GM12878 (cell line): Measurements from ENCODE around the gene SLC27A5.

Experiments
- CBFB ChIP-seq: IDR thresholded peaks from 2 replicates; pipeline ENCODE4 v1.6.1; 2016; ENCODE audit warnings: antibody characterized with exemption, low read depth
- EP300 ChIP-seq, 2 experiments: fragments of 150-350 bp in 1 of 2; IDR thresholded peaks; 2 replicates each; pipeline ENCODE4 v1.6.1; 2011 to 2012; ENCODE audit warnings: low read depth in 2 of 2, low read length in 2 of 2, borderline replicate concordance in 1 of 2, improper control_type of control experiment in 1 of 2, inconsistent platforms in 1 of 2; ENCODE audit not compliant: control insufficient read depth in 1 of 2
- MTA3 ChIP-seq: IDR thresholded peaks from 2 replicates; pipeline ENCODE4 v1.6.1; 2012; ENCODE audit warnings: low read length, inconsistent platforms, borderline replicate concordance
- POLR2A ChIP-seq: IDR thresholded peaks from 2 replicates; pipeline ENCODE4 v1.6.1; 2011; ENCODE audit warnings: low read depth, mild to moderate bottlenecking, low read length
- RELB ChIP-seq: fragments of 450-650 bp; IDR thresholded peaks from 2 replicates; pipeline ENCODE4 v1.6.1; 2017; ENCODE audit warnings: low read depth, mild to moderate bottlenecking, moderate library complexity
- SREBF2 ChIP-seq: IDR thresholded peaks from 2 replicates; pipeline ENCODE4 v1.6.1; 2012; ENCODE audit warnings: mild to moderate bottlenecking, low read length
- TF ChIP-seq, protein P1 (sequence below), 3 experiments: IDR thresholded peaks in 2 of 3; conservative IDR thresholded peaks in 1 of 3; 2 replicates each; pipeline ENCODE4 v1.5.1; 2011; ENCODE audit warnings: low read depth in 3 of 3, low read length in 3 of 3, mild to moderate bottlenecking in 3 of 3, control low read depth in 2 of 3, moderate library complexity in 2 of 3, inconsistent platforms in 1 of 3, mixed read lengths in 1 of 3; ENCODE audit not compliant: control insufficient read depth in 2 of 3, insufficient read depth in 1 of 3; ENCODE audit errors: extremely low read depth in 1 of 3

DNA sequence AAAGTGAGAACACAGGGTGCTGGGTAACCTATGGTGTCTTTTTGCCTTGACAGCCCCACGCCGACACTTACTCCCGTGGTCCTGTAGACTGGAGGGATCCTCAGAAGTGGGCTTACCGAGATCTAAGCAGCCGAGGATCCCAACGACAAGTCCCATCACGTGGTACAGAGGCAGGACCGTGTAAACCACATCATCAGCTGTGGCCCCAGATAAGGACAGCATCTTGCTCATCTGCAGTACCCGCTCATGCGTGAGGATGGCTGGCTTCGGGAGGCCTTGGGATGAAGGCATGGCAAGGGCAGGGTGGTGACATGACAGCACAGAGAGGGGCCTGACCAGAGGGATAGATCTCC is 2.1 kb downstream of the SLC27A5 start:
- no peak for TF ChIP-seq RELB
- TF ChIP-seq MTA3: no peak
- TF ChIP-seq EP300 (IDR thresholded peaks at IDR 0.05; ENCODE audit: borderline replicate concordance in 1 of 2, control insufficient read depth in 1 of 2, low read depth in 2 of 2, low read length in 2 of 2): no peak
- TF ChIP-seq POLR2A: no peak
- no peak for TF ChIP-seq CBFB
- TF ChIP-seq, protein P1, sequence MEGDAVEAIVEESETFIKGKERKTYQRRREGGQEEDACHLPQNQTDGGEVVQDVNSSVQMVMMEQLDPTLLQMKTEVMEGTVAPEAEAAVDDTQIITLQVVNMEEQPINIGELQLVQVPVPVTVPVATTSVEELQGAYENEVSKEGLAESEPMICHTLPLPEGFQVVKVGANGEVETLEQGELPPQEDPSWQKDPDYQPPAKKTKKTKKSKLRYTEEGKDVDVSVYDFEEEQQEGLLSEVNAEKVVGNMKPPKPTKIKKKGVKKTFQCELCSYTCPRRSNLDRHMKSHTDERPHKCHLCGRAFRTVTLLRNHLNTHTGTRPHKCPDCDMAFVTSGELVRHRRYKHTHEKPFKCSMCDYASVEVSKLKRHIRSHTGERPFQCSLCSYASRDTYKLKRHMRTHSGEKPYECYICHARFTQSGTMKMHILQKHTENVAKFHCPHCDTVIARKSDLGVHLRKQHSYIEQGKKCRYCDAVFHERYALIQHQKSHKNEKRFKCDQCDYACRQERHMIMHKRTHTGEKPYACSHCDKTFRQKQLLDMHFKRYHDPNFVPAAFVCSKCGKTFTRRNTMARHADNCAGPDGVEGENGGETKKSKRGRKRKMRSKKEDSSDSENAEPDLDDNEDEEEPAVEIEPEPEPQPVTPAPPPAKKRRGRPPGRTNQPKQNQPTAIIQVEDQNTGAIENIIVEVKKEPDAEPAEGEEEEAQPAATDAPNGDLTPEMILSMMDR (IDR thresholded peaks at IDR 0.05 in 2 of 3, conservative IDR thresholded peaks at IDR 0.05 in 1 of 3; ENCODE audit: control insufficient read depth in 2 of 3, extremely low read depth in 1 of 3, insufficient read depth in 1 of 3, low read depth in 3 of 3, low read length in 3 of 3): no peak
- TF ChIP-seq SREBF2: no peak
